ENCODE data around the gene P4HA1.

GRCh38 chr10:73094986-73095480 lies 1.6 kb downstream of the P4HA1 start:
- TF ChIP-seq YY1 (IDR thresholded peaks at IDR 0.05; ENCODE audit: insufficient read depth, insufficient read length) (no peak), SUZ12 (IDR thresholded peaks at IDR 0.05; ENCODE audit: extremely low read depth, insufficient read depth, insufficient read length) (no peak), ZNF274 (IDR thresholded peaks at IDR 0.05; ENCODE audit: low read depth, low read length) (no peak)
